K562 (cell line): Measurements from ENCODE around the gene NAE1. TPM values are rescaled to one million over a fixed set of nuclear protein-coding genes. Genes with fewer than 3 reads are reported as not detected.

Experiments
- CREM ChIP-seq: IDR thresholded peaks from 2 replicates; pipeline ENCODE4 v1.6.1; 2014; ENCODE audit warnings: antibody characterized with exemption, low read depth
- CTBP1 ChIP-seq: fragments of 450-650 bp; IDR thresholded peaks from 2 replicates; pipeline ENCODE4 v1.6.1; 2016; ENCODE audit warnings: borderline replicate concordance
- CXXC5 ChIP-seq: fragments of 250-450 bp; sonication (Bioruptor Pico); IDR thresholded peaks from 2 replicates; pipeline ENCODE4 v1.8.0; 2022; ENCODE audit warnings: inconsistent platforms, mild to moderate bottlenecking, moderate library complexity
- EP300 ChIP-seq: IDR thresholded peaks from 2 replicates; pipeline ENCODE4 v1.6.1; 2012; ENCODE audit warnings: low read length, improper control_type of control experiment
- RCOR1 ChIP-seq, 2 experiments: IDR thresholded peaks; 2 replicates each; pipeline ENCODE4 v1.6.1; 2012; ENCODE audit warnings: low read depth in 2 of 2, low read length in 2 of 2, borderline replicate concordance in 1 of 2, improper control_type of control experiment in 1 of 2
- RUNX1 ChIP-seq: sonication (generic); IDR thresholded peaks from 2 replicates; pipeline ENCODE4 v1.6.1; 2016; ENCODE audit warnings: antibody characterized with exemption, low read depth
- SMARCB1 ChIP-seq: IDR thresholded peaks from 2 replicates; pipeline ENCODE4 v1.6.1; 2011; ENCODE audit warnings: improper control_type of control experiment, low read depth; ENCODE audit not compliant: insufficient read length
- SNIP1 ChIP-seq: fragments of 450-650 bp; IDR thresholded peaks from 2 replicates; pipeline ENCODE4 v1.7.1; 2017; ENCODE audit warnings: low read depth, mild to moderate bottlenecking
- ZBTB1 ChIP-seq: sonication (generic); formaldehyde crosslinking; IDR thresholded peaks from 2 replicates; pipeline ENCODE4 v1.8.1; 2023; ENCODE audit warnings: missing genetic modification reagents, low read depth, mild to moderate bottlenecking, borderline replicate concordance
- ZNF124 ChIP-seq: sonication (generic); formaldehyde crosslinking; IDR thresholded peaks from 2 replicates; pipeline ENCODE4 v1.8.1; 2022; ENCODE audit warnings: missing genetic modification reagents
- ZNF311 ChIP-seq: fragments of 250-450 bp; sonication (Bioruptor Pico); IDR thresholded peaks from 2 replicates; pipeline ENCODE4 v1.4.0; 2020; ENCODE audit warnings: mild to moderate bottlenecking, moderate library complexity
- ZNF354B ChIP-seq: fragments of 250-450 bp; sonication (Bioruptor Pico); IDR thresholded peaks from 2 replicates; pipeline ENCODE4 v1.4.0; 2020
- ZNF518B ChIP-seq: fragments of 250-450 bp; sonication (Bioruptor Pico); IDR thresholded peaks from 2 replicates; pipeline ENCODE4 v1.5.0; 2021; ENCODE audit warnings: mild to moderate bottlenecking, moderate library complexity
- polyA plus RNA-seq, 8 experiments: library from polyadenylated mRNA; depleted of rRNA in 4 of 8; stranded (reverse) in 5 of 8; unstranded in 3 of 8; fragments of >200 nt; fragmentation: Nextera tagmentation in 2 of 8; fragmentation: Illumina TruSeq in 1 of 8; extraction: Ambion mirVana in 2 of 8; extraction: Trizol in 1 of 8; gene quantifications; 2 replicates each; pipeline versions ENCODE4 v1.2.1 to v1.2.3, GENCODE V29; 2011 to 2014; ENCODE audit warnings: inconsistent platforms in 1 of 8, missing spikeins in 1 of 8
- total RNA-seq, 7 experiments: library from RNA; depleted of rRNA in 6 of 7; stranded (reverse); fragments of >200 nt in 6 of 7; fragmentation: Illumina TruSeq in 2 of 7; extraction: Trizol in 2 of 7; gene quantifications; 2 replicates each; pipeline versions ENCODE4 v1.2.1 to v1.2.3, GENCODE V29; 2011 to 2021; ENCODE audit warnings: low replicate concordance in 1 of 7
- TF ChIP-seq, protein P1 (sequence below), 2 experiments: fragments of 450-650 bp in 1 of 2; IDR thresholded peaks; 2 replicates each; pipeline ENCODE4 v1.6.1; 2011 to 2017; ENCODE audit warnings: low read depth in 2 of 2, antibody characterized with exemption in 1 of 2, borderline replicate concordance in 1 of 2, low read length in 1 of 2, mild to moderate bottlenecking in 1 of 2, mixed read lengths in 1 of 2; ENCODE audit not compliant: control insufficient read depth in 1 of 2
- TF ChIP-seq, protein P2 (sequence below): sonication (generic); formaldehyde crosslinking; IDR thresholded peaks from 2 replicates; pipeline ENCODE4 v1.8.1; 2023; ENCODE audit warnings: mild to moderate bottlenecking, missing genetic modification reagents
- TF ChIP-seq, protein P3 (sequence below): fragments of 450-650 bp; formaldehyde crosslinking; IDR thresholded peaks from 2 replicates; pipeline ENCODE4 v1.4.0; 2020; ENCODE audit warnings: mild to moderate bottlenecking, moderate library complexity

Gene NAE1
- total and polyA plus RNA-seq, 9 of the 15 experiments (the other 6 are each of a cell fraction or from before 2014, with no cell fraction given) = 165 to 294 (median 230) TPM

DNA sequence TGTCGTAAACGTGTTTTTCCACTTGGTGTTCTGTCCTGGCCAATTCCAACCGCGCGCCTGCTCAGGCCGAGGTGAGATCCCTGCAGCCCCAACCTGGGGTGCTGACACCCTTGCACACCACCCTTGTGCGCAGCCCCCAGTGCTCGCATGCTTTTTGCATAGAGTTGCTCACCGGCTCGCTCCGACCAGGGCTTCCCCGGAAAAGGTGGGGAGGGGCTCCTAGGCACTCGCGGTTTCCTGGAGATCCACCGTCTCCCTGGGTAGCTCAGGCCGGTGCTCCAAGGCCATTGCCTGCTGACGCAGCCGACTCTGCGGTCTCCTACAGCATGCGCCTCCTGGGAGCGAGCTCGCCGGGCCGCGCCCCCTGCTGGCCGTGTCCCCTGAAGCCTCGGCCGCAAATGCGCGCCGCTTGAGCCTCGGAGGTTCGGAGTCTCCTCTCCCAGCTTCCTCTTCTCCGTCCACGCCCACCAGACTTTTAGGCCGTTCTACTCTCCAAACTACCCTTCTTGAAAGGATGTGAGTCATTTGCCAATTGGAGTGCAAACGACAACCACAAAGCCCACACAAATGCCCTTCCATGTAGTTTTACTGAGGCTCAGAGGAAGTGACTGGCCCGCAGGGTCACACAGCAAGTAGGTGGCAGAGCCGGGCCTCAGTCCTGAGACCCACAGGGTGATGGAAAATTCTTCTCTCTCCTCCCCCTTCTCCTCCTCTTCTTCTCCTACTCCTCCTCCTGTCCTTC is 42.3 kb upstream of the NAE1 start (continued):
- TF ChIP-seq ZNF518B (CRISPR knock-in tag) (no peak), RUNX1 (no peak), ZNF354B (CRISPR knock-in tag) (no peak), ZNF124 (CRISPR knock-in tag) (no peak), EP300 (peak; percentile 4; the same call in 1 of the 2 replicates), CTBP1 (peak; percentile 91), RCOR1 (IDR thresholded peaks at IDR 0.05; ENCODE audit: borderline replicate concordance in 1 of 2, low read depth in 2 of 2, low read length in 2 of 2) (peak in 1 of 2 experiments; percentile 39; a peak in 1 of 4 replicates), SNIP1 (no peak), CXXC5 (CRISPR knock-in tag) (peak; percentile 90), SMARCB1 (no peak), ZBTB1 (CRISPR knock-in tag) (no peak), CREM (peak; percentile 81), ZNF311 (CRISPR knock-in tag) (no peak)
- TF ChIP-seq, protein P1, sequence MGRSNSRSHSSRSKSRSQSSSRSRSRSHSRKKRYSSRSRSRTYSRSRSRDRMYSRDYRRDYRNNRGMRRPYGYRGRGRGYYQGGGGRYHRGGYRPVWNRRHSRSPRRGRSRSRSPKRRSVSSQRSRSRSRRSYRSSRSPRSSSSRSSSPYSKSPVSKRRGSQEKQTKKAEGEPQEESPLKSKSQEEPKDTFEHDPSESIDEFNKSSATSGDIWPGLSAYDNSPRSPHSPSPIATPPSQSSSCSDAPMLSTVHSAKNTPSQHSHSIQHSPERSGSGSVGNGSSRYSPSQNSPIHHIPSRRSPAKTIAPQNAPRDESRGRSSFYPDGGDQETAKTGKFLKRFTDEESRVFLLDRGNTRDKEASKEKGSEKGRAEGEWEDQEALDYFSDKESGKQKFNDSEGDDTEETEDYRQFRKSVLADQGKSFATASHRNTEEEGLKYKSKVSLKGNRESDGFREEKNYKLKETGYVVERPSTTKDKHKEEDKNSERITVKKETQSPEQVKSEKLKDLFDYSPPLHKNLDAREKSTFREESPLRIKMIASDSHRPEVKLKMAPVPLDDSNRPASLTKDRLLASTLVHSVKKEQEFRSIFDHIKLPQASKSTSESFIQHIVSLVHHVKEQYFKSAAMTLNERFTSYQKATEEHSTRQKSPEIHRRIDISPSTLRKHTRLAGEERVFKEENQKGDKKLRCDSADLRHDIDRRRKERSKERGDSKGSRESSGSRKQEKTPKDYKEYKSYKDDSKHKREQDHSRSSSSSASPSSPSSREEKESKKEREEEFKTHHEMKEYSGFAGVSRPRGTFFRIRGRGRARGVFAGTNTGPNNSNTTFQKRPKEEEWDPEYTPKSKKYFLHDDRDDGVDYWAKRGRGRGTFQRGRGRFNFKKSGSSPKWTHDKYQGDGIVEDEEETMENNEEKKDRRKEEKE (IDR thresholded peaks at IDR 0.05; ENCODE audit: borderline replicate concordance in 1 of 2, control insufficient read depth in 1 of 2, low read depth in 2 of 2, low read length in 1 of 2) = peak in 1 of 2 experiments; percentile 77; a peak in 1 of 4 replicates
- TF ChIP-seq, protein P2, sequence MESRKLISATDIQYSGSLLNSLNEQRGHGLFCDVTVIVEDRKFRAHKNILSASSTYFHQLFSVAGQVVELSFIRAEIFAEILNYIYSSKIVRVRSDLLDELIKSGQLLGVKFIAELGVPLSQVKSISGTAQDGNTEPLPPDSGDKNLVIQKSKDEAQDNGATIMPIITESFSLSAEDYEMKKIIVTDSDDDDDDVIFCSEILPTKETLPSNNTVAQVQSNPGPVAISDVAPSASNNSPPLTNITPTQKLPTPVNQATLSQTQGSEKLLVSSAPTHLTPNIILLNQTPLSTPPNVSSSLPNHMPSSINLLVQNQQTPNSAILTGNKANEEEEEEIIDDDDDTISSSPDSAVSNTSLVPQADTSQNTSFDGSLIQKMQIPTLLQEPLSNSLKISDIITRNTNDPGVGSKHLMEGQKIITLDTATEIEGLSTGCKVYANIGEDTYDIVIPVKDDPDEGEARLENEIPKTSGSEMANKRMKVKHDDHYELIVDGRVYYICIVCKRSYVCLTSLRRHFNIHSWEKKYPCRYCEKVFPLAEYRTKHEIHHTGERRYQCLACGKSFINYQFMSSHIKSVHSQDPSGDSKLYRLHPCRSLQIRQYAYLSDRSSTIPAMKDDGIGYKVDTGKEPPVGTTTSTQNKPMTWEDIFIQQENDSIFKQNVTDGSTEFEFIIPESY (CRISPR knock-in tag) = peak; percentile 66; the same call in 1 of the 2 replicates
- TF ChIP-seq, protein P3, sequence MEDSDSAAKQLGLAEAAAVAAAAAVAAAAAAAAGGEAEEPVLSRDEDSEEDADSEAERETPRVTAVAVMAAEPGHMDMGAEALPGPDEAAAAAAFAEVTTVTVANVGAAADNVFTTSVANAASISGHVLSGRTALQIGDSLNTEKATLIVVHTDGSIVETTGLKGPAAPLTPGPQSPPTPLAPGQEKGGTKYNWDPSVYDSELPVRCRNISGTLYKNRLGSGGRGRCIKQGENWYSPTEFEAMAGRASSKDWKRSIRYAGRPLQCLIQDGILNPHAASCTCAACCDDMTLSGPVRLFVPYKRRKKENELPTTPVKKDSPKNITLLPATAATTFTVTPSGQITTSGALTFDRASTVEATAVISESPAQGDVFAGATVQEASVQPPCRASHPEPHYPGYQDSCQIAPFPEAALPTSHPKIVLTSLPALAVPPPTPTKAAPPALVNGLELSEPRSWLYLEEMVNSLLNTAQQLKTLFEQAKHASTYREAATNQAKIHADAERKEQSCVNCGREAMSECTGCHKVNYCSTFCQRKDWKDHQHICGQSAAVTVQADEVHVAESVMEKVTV (CRISPR knock-in tag) = peak; percentile 49; the same call in 1 of the 2 replicates
